KMS-11 (cell line): ENCODE measurements around the gene ALDH2.
"Not testable (repeated sequence)": the region's sequence is repeated elsewhere in the genome, so short reads cannot be mapped to it uniquely, and the experiment has no call there.

Experiments used
- H2AFZ ChIP-seq: fragments of 200-600 bp; sonication (generic); 2 replicates; pipeline ENCODE4 v1.6.1; 2016; ENCODE audit warnings: antibody characterized with exemption, mixed run types, low read depth
- H3K27ac ChIP-seq: fragments of 200-600 bp; sonication (generic); 2 replicates; pipeline ENCODE4 v1.6.1; 2016; ENCODE audit warnings: mild to moderate bottlenecking, mixed run types
- H3K27me3 ChIP-seq: fragments of 200-600 bp; sonication (generic); 2 replicates; pipeline ENCODE4 v1.6.1; 2017; ENCODE audit warnings: mild to moderate bottlenecking, low read depth, mixed run types, moderate library complexity; ENCODE audit not compliant: insufficient read depth
- H3K36me3 ChIP-seq: fragments of 200-600 bp; sonication (generic); 2 replicates; pipeline ENCODE4 v1.6.1; 2017; ENCODE audit warnings: mild to moderate bottlenecking, mixed run types; ENCODE audit not compliant: insufficient read depth
- H3K4me1 ChIP-seq: fragments of 200-600 bp; sonication (generic); 2 replicates; pipeline ENCODE4 v1.6.1; 2016; ENCODE audit warnings: mild to moderate bottlenecking, low read depth, mixed run types; ENCODE audit not compliant: poor library complexity, severe bottlenecking
- H3K4me2 ChIP-seq: fragments of 200-600 bp; sonication (generic); 2 replicates; pipeline ENCODE4 v1.7.0; 2016; ENCODE audit warnings: mild to moderate bottlenecking, mixed run types
- H3K4me3 ChIP-seq: fragments of 200-600 bp; sonication (generic); IDR thresholded peaks from 2 replicates; pipeline ENCODE4 v1.6.1; 2017; ENCODE audit warnings: low read depth, low read length, mixed read lengths; ENCODE audit not compliant: insufficient read depth
- H3K79me2 ChIP-seq: fragments of 200-600 bp; sonication (generic); 2 replicates; pipeline ENCODE4 v1.6.1; 2016; ENCODE audit warnings: low read depth, mixed run types; ENCODE audit not compliant: insufficient read depth
- H3K9ac ChIP-seq: fragments of 200-600 bp; sonication (generic); 2 replicates; pipeline ENCODE4 v1.6.1; 2016; ENCODE audit warnings: mild to moderate bottlenecking, mixed run types
- H4K20me1 ChIP-seq: fragments of 200-600 bp; sonication (generic); 2 replicates; pipeline ENCODE4 v1.6.1; 2016; ENCODE audit warnings: mild to moderate bottlenecking, mixed run types; ENCODE audit not compliant: insufficient read depth
- TF ChIP-seq, protein P1 (sequence below): fragments of 200-600 bp; sonication (generic); conservative IDR thresholded peaks from 2 replicates; pipeline ENCODE4 v1.6.1; 2017; ENCODE audit warnings: low read depth, mild to moderate bottlenecking, antibody characterized with exemption, low read length, moderate library complexity, mixed read lengths

The ALDH2 gene

DNA sequence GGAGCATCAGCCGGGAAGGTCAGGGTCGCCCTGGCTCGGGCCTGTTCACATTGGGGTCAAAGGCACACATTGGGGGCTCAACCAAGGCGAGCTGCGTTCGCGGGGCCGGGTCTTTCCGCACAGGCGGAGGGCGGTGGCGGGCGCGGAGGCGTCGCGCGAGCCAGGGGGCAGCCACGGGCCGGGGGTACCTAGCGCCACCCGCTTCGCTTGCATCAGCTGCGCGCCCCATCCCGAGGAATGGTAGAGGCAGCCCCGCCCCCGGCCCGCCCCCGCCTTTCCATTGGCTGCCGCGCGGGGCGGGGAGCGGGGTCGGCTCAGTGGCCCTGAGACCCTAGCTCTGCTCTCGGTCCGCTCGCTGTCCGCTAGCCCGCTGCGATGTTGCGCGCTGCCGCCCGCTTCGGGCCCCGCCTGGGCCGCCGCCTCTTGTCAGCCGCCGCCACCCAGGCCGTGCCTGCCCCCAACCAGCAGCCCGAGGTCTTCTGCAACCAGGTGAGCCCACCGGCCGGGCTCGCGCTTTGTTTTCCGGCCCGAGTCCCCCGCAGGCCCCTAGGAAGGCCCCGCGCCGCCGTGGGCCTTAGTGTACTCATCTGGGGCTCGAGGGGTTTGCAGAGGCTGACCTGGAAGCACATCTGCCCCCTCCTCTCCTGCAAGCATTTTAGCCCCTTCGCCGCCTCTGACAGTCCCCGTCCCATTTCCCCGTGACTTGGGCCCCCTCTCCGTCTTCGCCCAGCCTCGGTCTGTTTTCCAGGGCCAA is at the start of gene ALDH2:
TSS of gene ALDH2 (plus strand) at position 326 of the 754 bp plus-strand sequence. CDS start at position 376, 50 bp downstream.
- Histone ChIP-seq H3K9ac (no peak within 1 kb of the TSS), H2AFZ (no peak within 1 kb of the TSS)

DNA sequence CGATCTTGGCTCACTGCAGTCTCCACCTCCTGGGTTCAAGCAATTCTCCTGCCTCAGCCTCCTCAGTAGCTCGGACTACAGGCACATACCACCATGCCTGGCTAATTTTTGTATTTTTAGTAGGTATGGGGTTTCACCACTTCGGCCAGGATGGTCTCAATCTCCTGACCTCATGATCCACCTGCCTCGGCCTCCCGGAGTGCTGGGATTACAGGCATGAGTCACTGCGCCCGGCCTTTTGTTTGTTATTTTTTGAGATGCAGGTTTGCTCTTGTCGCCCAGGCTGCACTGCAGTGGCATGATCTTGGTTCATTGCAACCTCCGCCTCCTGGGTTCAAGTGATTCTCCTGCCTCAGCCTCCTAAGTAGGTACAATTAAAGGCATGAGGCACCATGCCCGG is 47.4 kb upstream of the ALDH2 start:
- H3K4me2 ChIP-seq, H3K36me3 ChIP-seq, H3K79me2 ChIP-seq, H3K4me3 ChIP-seq, H4K20me1 ChIP-seq, H2AFZ ChIP-seq, H3K4me1 ChIP-seq, H3K9ac ChIP-seq, H3K27ac ChIP-seq, H3K27me3 ChIP-seq: not testable (repeated sequence)

More for the DNA sequence above, at the start of gene ALDH2:
- no peaks in the 10 kb centered on the region for H3K4me1 ChIP-seq
- H3K27me3 ChIP-seq = no peaks in the 10 kb centered on the region
- H3K79me2 ChIP-seq = no peaks in the 10 kb centered on the region
- no peaks in the 10 kb centered on the region for H4K20me1 ChIP-seq
- H3K4me3 ChIP-seq = no peak within 1 kb of the TSS
- H3K4me2 ChIP-seq = no peak within 1 kb of the TSS
- H3K36me3 ChIP-seq = no peaks in the 10 kb centered on the region
- H3K27ac ChIP-seq = no peak within 1 kb of the TSS
- TF ChIP-seq, protein P1, sequence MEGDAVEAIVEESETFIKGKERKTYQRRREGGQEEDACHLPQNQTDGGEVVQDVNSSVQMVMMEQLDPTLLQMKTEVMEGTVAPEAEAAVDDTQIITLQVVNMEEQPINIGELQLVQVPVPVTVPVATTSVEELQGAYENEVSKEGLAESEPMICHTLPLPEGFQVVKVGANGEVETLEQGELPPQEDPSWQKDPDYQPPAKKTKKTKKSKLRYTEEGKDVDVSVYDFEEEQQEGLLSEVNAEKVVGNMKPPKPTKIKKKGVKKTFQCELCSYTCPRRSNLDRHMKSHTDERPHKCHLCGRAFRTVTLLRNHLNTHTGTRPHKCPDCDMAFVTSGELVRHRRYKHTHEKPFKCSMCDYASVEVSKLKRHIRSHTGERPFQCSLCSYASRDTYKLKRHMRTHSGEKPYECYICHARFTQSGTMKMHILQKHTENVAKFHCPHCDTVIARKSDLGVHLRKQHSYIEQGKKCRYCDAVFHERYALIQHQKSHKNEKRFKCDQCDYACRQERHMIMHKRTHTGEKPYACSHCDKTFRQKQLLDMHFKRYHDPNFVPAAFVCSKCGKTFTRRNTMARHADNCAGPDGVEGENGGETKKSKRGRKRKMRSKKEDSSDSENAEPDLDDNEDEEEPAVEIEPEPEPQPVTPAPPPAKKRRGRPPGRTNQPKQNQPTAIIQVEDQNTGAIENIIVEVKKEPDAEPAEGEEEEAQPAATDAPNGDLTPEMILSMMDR = no peak

DNA sequence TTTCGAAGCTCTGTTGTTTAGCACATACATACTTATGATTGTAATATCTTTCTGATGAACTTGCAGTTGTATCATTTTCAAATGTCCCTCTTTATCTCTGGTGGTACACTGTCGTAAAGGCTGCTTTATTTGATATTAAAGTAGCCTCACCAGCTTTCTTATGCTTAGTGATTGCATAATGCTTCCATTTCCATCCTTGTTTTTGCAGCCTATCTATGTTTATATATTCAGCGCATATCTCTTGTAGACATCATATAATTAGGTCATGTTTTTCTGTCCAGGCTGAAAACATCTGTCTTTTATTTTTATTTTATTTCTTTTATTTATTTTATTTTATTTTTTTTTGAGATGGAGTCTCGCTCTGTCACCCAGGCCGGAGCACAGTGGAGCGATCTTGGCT is 46.3 kb upstream of the ALDH2 start:
- Histone ChIP-seq H4K20me1 (no peaks in the 10 kb centered on the region), H3K36me3 (no peaks in the 10 kb centered on the region), H2AFZ (no peak overlapping the region), H3K27me3 (no peaks in the 10 kb centered on the region), H3K4me3 (no peak overlapping the region), H3K4me2 (no peak overlapping the region), H3K4me1 (no peaks in the 10 kb centered on the region), H3K79me2 (no peaks in the 10 kb centered on the region), H3K9ac (no peak overlapping the region), H3K27ac (no peak overlapping the region)
- TF ChIP-seq, protein P1 = no peak

DNA sequence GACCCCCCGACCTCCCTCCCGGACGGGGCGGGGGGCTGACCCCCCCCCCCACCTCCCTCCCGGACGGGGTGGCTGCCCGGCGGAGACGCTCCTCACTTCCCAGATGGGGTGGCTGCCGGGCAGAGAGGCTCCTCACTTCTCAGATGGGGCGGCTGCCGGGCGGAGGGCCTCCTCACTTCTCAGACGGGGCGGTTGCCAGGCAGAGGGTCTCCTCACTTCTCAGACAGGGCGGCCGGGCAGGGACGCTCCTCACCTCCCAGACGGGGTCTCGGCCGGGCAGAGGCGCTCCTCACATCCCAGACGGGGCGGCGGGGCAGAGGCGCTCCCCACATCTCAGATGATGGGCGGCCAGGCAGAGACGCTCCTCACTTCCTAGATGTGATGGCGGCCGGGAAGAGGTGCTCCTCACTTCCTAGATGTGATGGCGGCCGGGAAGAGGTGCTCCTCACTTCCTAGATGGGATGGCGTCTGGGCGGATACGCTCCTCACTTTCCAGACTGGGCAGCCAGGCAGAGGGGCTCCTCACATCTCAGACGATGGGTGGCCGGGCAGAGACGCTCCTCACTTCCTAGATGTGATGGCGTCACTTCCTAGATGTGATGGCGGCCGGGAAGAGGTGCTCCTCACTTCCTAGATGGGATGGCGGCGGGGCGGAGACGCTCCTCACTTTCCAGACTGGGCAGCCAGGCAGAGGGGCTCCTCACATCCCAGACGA is 42.9 kb upstream of the ALDH2 start:
- H3K27me3 ChIP-seq, H3K4me2 ChIP-seq, H3K27ac ChIP-seq, H2AFZ ChIP-seq, H3K9ac ChIP-seq, H3K4me1 ChIP-seq, H4K20me1 ChIP-seq, H3K4me3 ChIP-seq, H3K79me2 ChIP-seq, H3K36me3 ChIP-seq: not testable (repeated sequence)

DNA sequence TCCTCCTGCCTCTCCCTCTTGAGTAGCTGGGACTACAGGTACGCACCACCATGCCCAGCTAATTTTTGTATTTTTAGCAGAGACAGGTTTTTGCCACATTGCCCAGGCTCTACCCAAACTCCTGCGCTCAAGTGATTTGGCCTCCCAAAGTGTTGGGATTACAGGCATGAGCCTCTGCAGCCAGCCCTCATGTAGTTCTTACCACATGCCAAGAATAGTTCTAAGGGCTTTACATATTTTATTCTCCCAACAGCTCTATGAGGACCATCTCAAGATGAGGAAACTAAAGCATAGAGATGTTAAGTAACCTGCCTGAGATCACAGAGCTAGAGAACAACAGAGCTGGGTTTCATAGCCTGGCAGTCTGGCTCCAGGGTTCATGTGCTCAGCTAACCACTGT is 37.9 kb upstream of the ALDH2 start:
- Histone ChIP-seq H3K27ac (no peak overlapping the region), H4K20me1 (no peaks in the 10 kb centered on the region), H3K27me3 (no peaks in the 10 kb centered on the region), H2AFZ (no peak overlapping the region), H3K79me2 (no peaks in the 10 kb centered on the region), H3K36me3 (no peaks in the 10 kb centered on the region), H3K9ac (no peak overlapping the region), H3K4me3 (no peak overlapping the region), H3K4me2 (no peak overlapping the region), H3K4me1 (no peaks in the 10 kb centered on the region)
- TF ChIP-seq, protein P1 = no peak
